ENCODE measurements around the gene PRPF19.

The PRPF19 gene

GRCh38 chr11:60937144-60937527 lies 30.8 kb upstream of the PRPF19 start:
- DNase-seq: no peak

GRCh38 chr11:60936467-60937143 lies 30.2 kb upstream of the PRPF19 start:
- no peak for DNase-seq

- DNase-seq: no peak
Measured at GRCh38 chr11:60935676-60936442, 29.5 kb upstream of the PRPF19 start.

- no peak for DNase-seq
Measured at GRCh38 chr11:60934790-60935605, 28.6 kb upstream of the PRPF19 start.

GRCh38 chr11:60934124-60934789 lies 27.9 kb upstream of the PRPF19 start:
- no peak for DNase-seq

GRCh38 chr11:60933416-60934123 lies 27.2 kb upstream of the PRPF19 start:
- DNase-seq: no peak

GRCh38 chr11:60932605-60933356 lies 26.4 kb upstream of the PRPF19 start:
- DNase-seq: no peak

GRCh38 chr11:60931917-60932316 lies 25.5 kb upstream of the PRPF19 start:
- no peak for DNase-seq

GRCh38 chr11:60930394-60930793 lies 24.0 kb upstream of the PRPF19 start:
- DNase-seq: no peak

GRCh38 chr11:60929764-60930163 lies 23.4 kb upstream of the PRPF19 start:
- DNase-seq: no peak

- DNase-seq: no peak
Measured at GRCh38 chr11:60928563-60929001, 22.2 kb upstream of the PRPF19 start.

- DNase-seq: no peak
Measured at GRCh38 chr11:60927600-60927999, 21.2 kb upstream of the PRPF19 start.

GRCh38 chr11:60927061-60927592 lies 20.7 kb upstream of the PRPF19 start:
- DNase-seq: no peak

GRCh38 chr11:60926500-60926899 lies 20.1 kb upstream of the PRPF19 start:
- DNase-seq: no peak

- no peak for DNase-seq
Measured at GRCh38 chr11:60925868-60926267, 19.5 kb upstream of the PRPF19 start.

- no peak for DNase-seq
Measured at GRCh38 chr11:60924906-60925853, 18.8 kb upstream of the PRPF19 start.

GRCh38 chr11:60924110-60924905 lies 17.9 kb upstream of the PRPF19 start, which contains the start of gene TMEM132A:
TMEM132A (plus strand) TSS chr11:60924460; CDS start chr11:60924634, 174 bp downstream.
- DNase-seq: peak; percentile 28 to 62

GRCh38 chr11:60923800-60924109 lies 17.4 kb upstream of the PRPF19 start:
- DNase-seq: no peak

GRCh38 chr11:60923326-60923725 lies 16.9 kb upstream of the PRPF19 start:
- DNase-seq: no peak

Measured in NCI-H1930 (cell line).